Measurements from ENCODE around the gene CHID1.

The CHID1 gene

GRCh38 chr11:831961-832528 lies 78.6 kb downstream of the CHID1 start:
- DNase-seq, result no peak

- no peak for DNase-seq
These were observed 79.3 kb downstream of the CHID1 start for GRCh38 chr11:831118-831864.

- DNase-seq, result peak; percentile 47
These were observed 80.1 kb downstream of the CHID1 start for GRCh38 chr11:830295-831117.

- DNase-seq, result no peak
These were observed 80.7 kb downstream of the CHID1 start for GRCh38 chr11:829847-830294.

GRCh38 chr11:829176-829846 lies 81.3 kb downstream of the CHID1 start:
- no peak for DNase-seq

- DNase-seq, result no peak
These were observed 82.0 kb downstream of the CHID1 start for GRCh38 chr11:828506-829175.

- DNase-seq, result no peak
These were observed 82.8 kb downstream of the CHID1 start, which contains the start of gene CRACR2B for GRCh38 chr11:827897-828192. CRACR2B (plus strand) TSS chr11:827919; CDS start chr11:828608, 689 bp downstream.

- DNase-seq, result no peak
These were observed 83.3 kb downstream of the CHID1 start for GRCh38 chr11:827146-827896.

GRCh38 chr11:826836-827145 lies 83.8 kb downstream of the CHID1 start:
- DNase-seq, result no peak

- DNase-seq, result no peak
These were observed 84.4 kb downstream of the CHID1 start for GRCh38 chr11:826227-826621.

GRCh38 chr11:825366-826226 lies 85.0 kb downstream of the CHID1 start:
- DNase-seq, result no peak

GRCh38 chr11:824942-825341 lies 85.7 kb downstream of the CHID1 start:
- no peak for DNase-seq

- no peak for DNase-seq
These were observed 86.2 kb downstream of the CHID1 start for GRCh38 chr11:824292-824880.

GRCh38 chr11:823441-824291 lies 86.9 kb downstream of the CHID1 start:
- DNase-seq, result no peak

- no peak for DNase-seq
These were observed 88.9 kb downstream of the CHID1 start for GRCh38 chr11:821512-822371.

GRCh38 chr11:820655-821511 lies 89.7 kb downstream of the CHID1 start:
- DNase-seq, result no peak

- DNase-seq, result peak; percentile 94
These were observed 90.5 kb downstream of the CHID1 start for GRCh38 chr11:819943-820649.
